HG02870 (cell line): Measurements from ENCODE around the gene SPTBN1.

Source experiments
- ATAC-seq: cut with Tn5 transposase; IDR thresholded peaks from one replicate; pipeline ENCODE4 v1.9.1; 2021; ENCODE audit warnings: mild to moderate bottlenecking, moderate library complexity; ENCODE audit not compliant: unreplicated experiment

The SPTBN1 gene

GRCh38 chr2:54603796-54604195, 147.7 kb downstream of the SPTBN1 start:
- ATAC-seq: no peak

- no peak for ATAC-seq
These were observed 148.7 kb downstream of the SPTBN1 start for GRCh38 chr2:54604871-54605270.

DNA sequence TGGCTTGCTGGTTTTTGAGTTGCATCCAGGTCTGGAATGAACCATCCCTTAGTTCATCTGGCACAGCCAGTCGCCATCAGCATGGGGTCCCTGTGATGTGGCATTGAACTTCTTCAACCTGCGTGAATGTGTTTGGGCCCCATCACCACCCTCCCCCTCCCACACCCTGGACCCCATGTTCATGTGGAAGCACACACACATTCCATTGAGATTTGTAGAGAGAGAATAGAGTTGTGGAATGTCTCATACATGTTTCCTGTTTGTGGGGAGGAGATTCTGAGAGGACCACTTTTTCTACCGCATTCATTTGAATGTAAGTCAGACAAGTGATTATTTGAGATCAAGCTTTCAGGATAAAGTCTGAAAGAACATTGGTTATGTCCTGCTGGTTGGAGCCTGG, 149.7 kb downstream of the SPTBN1 start:
- ATAC-seq: no peak

GRCh38 chr2:54606393-54606958, 150.3 kb downstream of the SPTBN1 start:
- ATAC-seq: no peak

DNA sequence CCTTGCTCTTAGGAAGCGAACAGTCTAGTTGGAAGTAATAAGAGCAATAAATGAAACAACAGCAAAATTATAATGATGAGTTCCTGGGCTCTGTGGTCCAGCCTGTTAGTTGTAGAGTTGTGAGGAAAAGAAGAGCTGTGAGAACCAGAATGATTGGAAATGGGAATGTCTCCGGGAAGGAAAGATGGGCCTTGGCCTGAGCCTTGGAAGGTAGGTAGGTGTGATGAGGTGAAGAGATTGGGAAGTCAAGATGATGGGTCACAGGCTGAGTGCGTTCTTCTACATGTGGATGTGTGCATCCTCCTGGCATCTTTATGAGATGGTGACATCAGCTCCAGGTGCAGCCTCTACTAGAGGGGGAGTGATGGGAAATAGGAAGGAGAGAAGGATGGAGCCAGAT, 152.1 kb downstream of the SPTBN1 start:
- no peak for ATAC-seq

GRCh38 chr2:54609241-54609640, 153.1 kb downstream of the SPTBN1 start:
- no peak for ATAC-seq

GRCh38 chr2:54609647-54610046, 153.5 kb downstream of the SPTBN1 start:
- no peak for ATAC-seq

- no peak for ATAC-seq
These were observed 154.6 kb downstream of the SPTBN1 start for GRCh38 chr2:54610700-54611099.

DNA sequence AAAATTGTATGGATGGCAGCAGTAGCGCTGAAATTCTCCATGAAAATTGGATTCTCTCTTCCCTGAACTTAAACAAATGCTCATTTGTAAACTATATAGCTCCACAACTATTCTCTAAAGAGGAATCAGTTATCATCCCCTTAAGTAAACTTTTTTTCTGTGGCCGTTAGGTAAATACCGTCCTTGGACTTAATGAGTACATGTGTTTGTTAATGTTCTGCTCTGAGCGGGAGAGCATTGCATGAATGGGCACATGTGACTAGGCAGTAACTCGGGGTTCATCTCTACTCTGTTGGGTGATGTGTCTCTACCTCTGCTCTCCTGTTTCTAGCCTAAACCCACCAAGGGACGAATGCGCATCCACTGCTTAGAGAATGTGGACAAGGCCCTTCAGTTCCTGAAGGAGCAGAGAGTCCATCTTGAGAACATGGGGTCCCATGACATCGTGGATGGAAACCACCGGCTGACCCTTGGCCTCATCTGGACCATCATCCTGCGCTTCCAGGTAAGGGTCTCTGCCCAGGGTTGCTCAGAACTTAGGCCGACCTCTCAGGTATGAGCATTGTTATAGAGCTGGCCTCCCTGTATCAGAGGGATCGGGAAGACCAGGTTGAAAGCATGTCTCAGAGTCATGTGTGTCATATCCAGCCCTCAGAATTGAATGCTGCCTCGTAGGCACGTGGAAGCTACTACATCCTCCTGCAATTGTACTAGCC, 155.9 kb downstream of the SPTBN1 start:
- no peak for ATAC-seq

GRCh38 chr2:54613386-54613785, 157.3 kb downstream of the SPTBN1 start:
- no peak for ATAC-seq

DNA sequence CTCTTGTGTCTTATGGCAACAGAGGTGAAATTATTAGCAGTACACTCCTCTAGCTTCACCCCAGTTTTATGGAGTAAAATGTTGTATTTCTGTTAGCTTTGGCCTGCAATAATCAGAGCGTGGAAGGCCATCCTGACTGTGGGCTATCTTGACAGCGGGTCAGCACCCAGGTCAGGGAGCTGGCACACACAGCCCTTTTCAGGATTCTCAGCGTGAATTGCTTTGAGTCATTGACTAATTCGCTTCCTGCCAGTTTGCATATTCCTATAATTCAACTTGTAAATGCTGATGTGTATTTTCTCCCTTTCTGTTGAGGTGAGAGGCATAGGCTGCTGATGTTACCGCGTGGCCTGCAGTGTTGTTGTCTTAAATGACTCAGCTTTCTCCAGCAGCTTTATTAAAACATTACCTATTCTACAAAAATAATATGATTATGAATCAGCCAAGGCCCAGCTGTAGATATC, 157.7 kb downstream of the SPTBN1 start:
- ATAC-seq: peak; percentile 64

DNA sequence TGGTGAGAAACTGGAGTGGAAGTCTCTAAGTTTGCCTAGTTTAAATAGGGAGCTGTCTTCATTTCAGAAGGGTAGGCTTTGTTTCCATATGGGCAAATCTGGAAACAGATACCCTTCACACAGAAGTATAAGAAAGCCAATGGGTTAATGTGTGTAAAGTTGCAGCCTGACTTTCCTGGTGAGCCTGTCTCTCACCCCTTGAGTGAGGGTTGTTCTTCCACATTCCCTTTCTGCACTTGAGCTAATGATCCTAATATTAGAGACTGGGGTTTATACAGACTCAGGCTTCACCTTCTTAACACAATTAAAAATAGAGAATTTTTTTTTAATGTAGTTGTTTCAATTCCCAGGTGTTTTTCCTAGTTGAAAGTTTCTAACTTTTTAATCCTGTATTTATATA, 158.7 kb downstream of the SPTBN1 start:
- no peak for ATAC-seq

GRCh38 chr2:54615832-54616534, 159.9 kb downstream of the SPTBN1 start:
- no peak for ATAC-seq

- no peak for ATAC-seq
These were observed 161.3 kb downstream of the SPTBN1 start for GRCh38 chr2:54617409-54617808.

- ATAC-seq: no peak
These were observed 162.8 kb downstream of the SPTBN1 start for GRCh38 chr2:54618646-54619565.

DNA sequence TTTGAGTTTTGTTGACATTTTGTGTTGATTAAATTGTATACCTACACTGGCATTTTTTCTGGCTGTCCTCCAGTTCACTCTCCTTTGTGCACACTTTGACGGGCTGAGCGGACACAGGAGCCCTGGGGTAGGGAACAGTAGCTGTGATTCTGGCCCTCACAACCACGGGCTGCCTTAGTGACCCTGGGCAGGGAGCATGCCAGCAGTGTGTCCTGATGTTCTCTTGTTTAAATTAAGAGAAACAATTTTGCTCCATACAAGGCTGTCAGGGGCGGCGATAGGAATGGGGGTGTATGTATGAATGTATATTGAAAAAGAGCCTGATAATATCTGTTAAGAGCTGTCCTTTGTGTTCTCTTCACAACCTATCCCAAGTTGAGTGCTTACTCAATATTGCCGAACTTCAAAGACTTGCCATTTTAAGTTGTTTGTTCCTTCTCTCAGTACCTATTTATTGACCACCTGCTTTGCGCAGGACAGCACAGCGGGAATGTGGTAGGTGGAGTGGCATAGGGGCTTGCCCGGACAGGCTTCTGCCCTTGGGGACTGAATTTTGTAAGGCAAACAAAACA, 163.6 kb downstream of the SPTBN1 start:
- ATAC-seq: no peak

GRCh38 chr2:54620948-54621347, 164.8 kb downstream of the SPTBN1 start:
- no peak for ATAC-seq

DNA sequence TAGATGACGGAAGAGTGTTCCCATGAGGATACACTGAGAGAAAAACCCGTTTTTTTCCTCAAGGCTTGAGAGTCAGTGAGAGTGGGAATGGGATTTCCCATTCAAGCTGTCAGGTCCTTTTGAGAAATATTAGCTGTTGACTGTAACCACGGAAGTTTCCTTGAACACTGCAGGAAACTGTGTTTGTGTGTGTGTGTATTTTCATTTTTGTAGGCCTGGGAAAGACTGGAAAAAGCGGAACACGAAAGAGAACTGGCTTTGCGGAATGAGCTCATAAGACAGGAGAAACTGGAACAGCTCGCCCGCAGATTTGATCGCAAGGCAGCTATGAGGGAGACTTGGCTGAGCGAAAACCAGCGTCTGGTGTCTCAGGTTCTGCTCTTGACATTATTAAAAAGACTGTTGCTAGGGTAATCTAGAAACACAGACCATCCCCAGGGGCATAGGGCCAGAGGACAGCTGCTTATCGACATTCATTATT, 168.5 kb downstream of the SPTBN1 start:
- no peak for ATAC-seq

DNA sequence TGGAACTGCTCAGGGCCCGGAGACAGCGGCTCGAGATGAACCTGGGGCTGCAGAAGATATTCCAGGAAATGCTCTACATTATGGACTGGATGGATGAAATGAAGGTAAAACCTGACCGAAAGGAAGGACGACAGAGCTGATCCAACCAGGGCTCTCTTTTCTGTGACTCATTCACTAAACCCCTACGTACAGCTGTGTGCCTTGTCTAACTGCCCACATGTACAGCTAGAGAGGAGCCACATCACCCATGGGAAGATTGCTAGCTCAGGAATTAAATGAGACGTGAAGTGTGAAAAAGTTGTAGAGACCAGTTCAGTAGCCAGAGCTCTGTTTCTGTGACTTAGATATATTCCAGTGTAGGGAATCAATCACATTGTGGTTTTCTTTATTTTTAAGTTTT, 170.0 kb downstream of the SPTBN1 start:
- ATAC-seq: no peak

- no peak for ATAC-seq
These were observed 170.8 kb downstream of the SPTBN1 start for GRCh38 chr2:54626884-54627283.

GRCh38 chr2:54627973-54628372, 171.8 kb downstream of the SPTBN1 start:
- no peak for ATAC-seq
